Fibroblast of lung (primary cell): Measurements from ENCODE around the gene IL23A.
"Not testable (repeated sequence)": the region's sequence is repeated elsewhere in the genome, so short reads cannot be mapped to it uniquely, and the experiment has no call there.

ENCODE experiments used
- EZH2 ChIP-seq: IDR thresholded peaks from 2 replicates; pipeline ENCODE4 v1.5.1; 2012; ENCODE audit warnings: low read length, control low read depth, mild to moderate bottlenecking; ENCODE audit errors: missing control alignments
- TF ChIP-seq, protein P1 (sequence below), 2 donors: IDR thresholded peaks in 1 of 2; conservative IDR thresholded peaks in 1 of 2; 1 replicate in 1 of 2; 2 replicates in 1 of 2; pipeline ENCODE4 v1.5.1; 2011 to 2012; ENCODE audit warnings: low read length in 2 of 2, control low read depth in 1 of 2, inconsistent platforms in 1 of 2, low read depth in 1 of 2, mild to moderate bottlenecking in 1 of 2

DNA sequence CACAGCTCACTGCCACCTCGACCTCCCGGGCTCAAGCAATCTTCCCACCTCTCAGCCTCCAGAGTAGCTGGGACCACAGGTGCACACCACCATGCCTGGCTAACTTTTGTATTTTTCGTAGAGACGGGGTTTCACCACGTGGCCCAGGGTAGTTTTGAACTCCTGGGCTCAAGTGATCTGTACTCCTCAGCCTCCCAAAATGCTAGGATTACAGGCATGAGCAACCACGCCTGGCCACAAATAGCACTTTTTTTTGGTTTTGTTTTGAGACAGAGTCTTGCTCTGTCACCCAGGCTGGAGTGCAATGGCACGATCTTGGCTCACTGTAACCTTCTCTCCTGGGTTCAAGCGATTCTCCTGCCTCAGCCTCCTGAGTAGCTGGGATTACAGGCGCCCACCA, 8.6 kb downstream of the IL23A start:
- TF ChIP-seq EZH2 = not testable (repeated sequence)
- TF ChIP-seq, protein P1, sequence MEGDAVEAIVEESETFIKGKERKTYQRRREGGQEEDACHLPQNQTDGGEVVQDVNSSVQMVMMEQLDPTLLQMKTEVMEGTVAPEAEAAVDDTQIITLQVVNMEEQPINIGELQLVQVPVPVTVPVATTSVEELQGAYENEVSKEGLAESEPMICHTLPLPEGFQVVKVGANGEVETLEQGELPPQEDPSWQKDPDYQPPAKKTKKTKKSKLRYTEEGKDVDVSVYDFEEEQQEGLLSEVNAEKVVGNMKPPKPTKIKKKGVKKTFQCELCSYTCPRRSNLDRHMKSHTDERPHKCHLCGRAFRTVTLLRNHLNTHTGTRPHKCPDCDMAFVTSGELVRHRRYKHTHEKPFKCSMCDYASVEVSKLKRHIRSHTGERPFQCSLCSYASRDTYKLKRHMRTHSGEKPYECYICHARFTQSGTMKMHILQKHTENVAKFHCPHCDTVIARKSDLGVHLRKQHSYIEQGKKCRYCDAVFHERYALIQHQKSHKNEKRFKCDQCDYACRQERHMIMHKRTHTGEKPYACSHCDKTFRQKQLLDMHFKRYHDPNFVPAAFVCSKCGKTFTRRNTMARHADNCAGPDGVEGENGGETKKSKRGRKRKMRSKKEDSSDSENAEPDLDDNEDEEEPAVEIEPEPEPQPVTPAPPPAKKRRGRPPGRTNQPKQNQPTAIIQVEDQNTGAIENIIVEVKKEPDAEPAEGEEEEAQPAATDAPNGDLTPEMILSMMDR (conservative IDR thresholded peaks at IDR 0.05 in 1 of 2, IDR thresholded peaks at IDR 0.05 in 1 of 2; ENCODE audit: low read depth in 1 of 2, low read length in 2 of 2) = not testable (repeated sequence)
